A204.1 (cell line): ENCODE results near the gene TBC1D3L.
"Not testable (repeated sequence)": the region's sequence is repeated elsewhere in the genome, so short reads cannot be mapped to it uniquely, and the experiment has no call there.

Source experiments
- FAIRE-seq: peaks from 2 replicates; lab custom pipeline; 2012; peaks lifted over from hg19 to GRCh38; lab: Jason Lieb, UNC

Gene TBC1D3L

GRCh38 chr17:37988960-37989359, at the start of gene TBC1D3L:
Gene TBC1D3L, minus strand, starts transcription at chr17:37989060. Its CDS starts 1,540 bp downstream, at chr17:37987520.
- not testable (repeated sequence) for FAIRE-seq

- not testable (repeated sequence) for FAIRE-seq
Observed at GRCh38 chr17:38003676-38004075, 14.8 kb upstream of the TBC1D3L start, which contains the start of gene TBC1D3D. Gene TBC1D3D, plus strand, starts transcription at chr17:38003976. Its CDS starts 1,585 bp downstream, at chr17:38005561.
